ENCODE measurements around the gene SMAD3. TPM values are rescaled to one million over a fixed set of nuclear protein-coding genes. Genes with fewer than 3 reads are reported as not detected.

The SMAD3 gene
- total RNA-seq, 4 donors from 2014 or later: 41.9 to 94.9 (median 56.1) TPM

DNA sequence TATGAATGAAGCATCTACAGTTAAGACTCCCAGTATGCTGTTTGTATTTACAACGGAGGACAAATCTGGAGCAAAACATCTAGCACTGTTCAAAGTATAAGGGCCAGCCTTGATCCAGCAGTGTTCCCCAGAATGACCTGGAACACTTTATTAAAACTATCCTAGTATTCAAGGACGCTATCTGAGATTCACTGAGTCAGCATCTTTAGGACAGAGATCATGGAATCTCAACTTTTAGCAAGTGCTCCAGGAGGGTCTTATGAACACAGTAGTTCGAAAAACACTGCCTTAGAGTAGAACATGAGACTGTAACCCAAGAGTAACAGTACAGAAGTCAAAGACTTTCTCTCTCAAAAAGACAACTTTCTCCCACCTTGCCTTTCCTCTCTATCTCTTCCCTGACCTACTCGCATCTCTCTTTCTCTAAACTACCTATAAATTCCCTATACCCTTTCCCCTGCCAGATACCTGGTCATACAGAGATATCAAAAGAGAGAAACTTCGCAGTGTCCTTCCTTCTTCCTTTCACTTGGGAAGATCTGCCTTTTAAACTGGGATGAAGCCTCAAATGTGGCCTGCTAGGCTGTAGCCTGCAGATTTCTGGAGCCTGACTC lies 145.3 kb downstream of the SMAD3 start:
- Histone ChIP-seq H3K27me3 (no peaks in the 10 kb centered on the region), H3K4me3 (no peak overlapping the region), H3K27ac (no peak overlapping the region), H3K9me3 (no peaks in the 10 kb centered on the region), H3K36me3 (peaks cover 17% of the 10 kb centered on the region), H3K4me1 (no peaks in the 10 kb centered on the region)
- 91% methylated on average over 5 of the region's 5 CpGs for WGBS
- TF ChIP-seq POLR2A (IDR thresholded peaks at IDR 0.05): no peak
- no peak for TF ChIP-seq EP300 (IDR thresholded peaks at IDR 0.05)
- no peak for TF ChIP-seq POLR2AphosphoS5 (IDR thresholded peaks at IDR 0.05)
- TF ChIP-seq, protein P1, sequence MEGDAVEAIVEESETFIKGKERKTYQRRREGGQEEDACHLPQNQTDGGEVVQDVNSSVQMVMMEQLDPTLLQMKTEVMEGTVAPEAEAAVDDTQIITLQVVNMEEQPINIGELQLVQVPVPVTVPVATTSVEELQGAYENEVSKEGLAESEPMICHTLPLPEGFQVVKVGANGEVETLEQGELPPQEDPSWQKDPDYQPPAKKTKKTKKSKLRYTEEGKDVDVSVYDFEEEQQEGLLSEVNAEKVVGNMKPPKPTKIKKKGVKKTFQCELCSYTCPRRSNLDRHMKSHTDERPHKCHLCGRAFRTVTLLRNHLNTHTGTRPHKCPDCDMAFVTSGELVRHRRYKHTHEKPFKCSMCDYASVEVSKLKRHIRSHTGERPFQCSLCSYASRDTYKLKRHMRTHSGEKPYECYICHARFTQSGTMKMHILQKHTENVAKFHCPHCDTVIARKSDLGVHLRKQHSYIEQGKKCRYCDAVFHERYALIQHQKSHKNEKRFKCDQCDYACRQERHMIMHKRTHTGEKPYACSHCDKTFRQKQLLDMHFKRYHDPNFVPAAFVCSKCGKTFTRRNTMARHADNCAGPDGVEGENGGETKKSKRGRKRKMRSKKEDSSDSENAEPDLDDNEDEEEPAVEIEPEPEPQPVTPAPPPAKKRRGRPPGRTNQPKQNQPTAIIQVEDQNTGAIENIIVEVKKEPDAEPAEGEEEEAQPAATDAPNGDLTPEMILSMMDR (IDR thresholded peaks at IDR 0.05): no peak
- DNase-seq (ENCODE audit: low spot score in 2 of 2): no peak

- H3K4me1 ChIP-seq: no peaks in the 10 kb centered on the region
- WGBS: 91% methylated on average over 4 of the region's 4 CpGs
- H3K4me3 ChIP-seq: no peak overlapping the region
- TF ChIP-seq EP300 (IDR thresholded peaks at IDR 0.05): no peak
- no peak for TF ChIP-seq POLR2AphosphoS5 (IDR thresholded peaks at IDR 0.05)
- TF ChIP-seq POLR2A (IDR thresholded peaks at IDR 0.05): no peak
- TF ChIP-seq, protein P1 (IDR thresholded peaks at IDR 0.05): no peak
- DNase-seq (ENCODE audit: low spot score in 2 of 2): no peak
- H3K27me3 ChIP-seq: no peaks in the 10 kb centered on the region
- H3K9me3 ChIP-seq: no peaks in the 10 kb centered on the region
- no peak overlapping the region for H3K27ac ChIP-seq
- peaks cover 10% of the 10 kb centered on the region for H3K36me3 ChIP-seq
Observed at GRCh38 chr15:67212684-67213367, 147.4 kb downstream of the SMAD3 start.

- 82% methylated on average over 6 of the region's 6 CpGs for WGBS
Observed at GRCh38 chr15:67215102-67215501, 149.7 kb downstream of the SMAD3 start.

GRCh38 chr15:67216859-67217258 lies 151.5 kb downstream of the SMAD3 start:
- no peaks in the 10 kb centered on the region for H3K36me3 ChIP-seq
- no peaks in the 10 kb centered on the region for H3K27me3 ChIP-seq
- TF ChIP-seq EP300 (IDR thresholded peaks at IDR 0.05): no peak
- TF ChIP-seq POLR2A (IDR thresholded peaks at IDR 0.05): no peak
- TF ChIP-seq, protein P1 (IDR thresholded peaks at IDR 0.05): no peak
- TF ChIP-seq POLR2AphosphoS5 (IDR thresholded peaks at IDR 0.05): no peak
- no peak overlapping the region for H3K27ac ChIP-seq
- no peak for DNase-seq (ENCODE audit: low spot score in 2 of 2)
- no peaks in the 10 kb centered on the region for H3K4me1 ChIP-seq
- H3K4me3 ChIP-seq: no peak overlapping the region
- H3K9me3 ChIP-seq: no peaks in the 10 kb centered on the region

More at GRCh38 chr15:67215102-67215501, 149.7 kb downstream of the SMAD3 start:
- Histone ChIP-seq H3K9me3 (no peaks in the 10 kb centered on the region), H3K27ac (no peak overlapping the region), H3K4me3 (no peak overlapping the region), H3K36me3 (no peaks in the 10 kb centered on the region), H3K4me1 (no peaks in the 10 kb centered on the region), H3K27me3 (no peaks in the 10 kb centered on the region)
- TF ChIP-seq POLR2AphosphoS5 (IDR thresholded peaks at IDR 0.05): no peak
- no peak for TF ChIP-seq POLR2A (IDR thresholded peaks at IDR 0.05)
- no peak for TF ChIP-seq EP300 (IDR thresholded peaks at IDR 0.05)
- TF ChIP-seq, protein P1 (IDR thresholded peaks at IDR 0.05): no peak
- DNase-seq (ENCODE audit: low spot score in 2 of 2): no peak

GRCh38 chr15:67218428-67218827 lies 153.0 kb downstream of the SMAD3 start:
- no peak for TF ChIP-seq POLR2AphosphoS5 (IDR thresholded peaks at IDR 0.05)
- TF ChIP-seq, protein P1 (IDR thresholded peaks at IDR 0.05): no peak
- no peak for TF ChIP-seq EP300 (IDR thresholded peaks at IDR 0.05)
- no peak for TF ChIP-seq POLR2A (IDR thresholded peaks at IDR 0.05)
- Histone ChIP-seq H3K27me3 (no peaks in the 10 kb centered on the region), H3K9me3 (no peaks in the 10 kb centered on the region), H3K4me1 (peaks cover 2% of the 10 kb centered on the region), H3K36me3 (no peaks in the 10 kb centered on the region), H3K27ac (no peak overlapping the region), H3K4me3 (no peak overlapping the region)
- DNase-seq (ENCODE audit: low spot score in 2 of 2): no peak

Data from suprapubic skin (tissue), 4 donors.